Bronchial epithelial cell (primary cell): ENCODE data around the gene DHX34. TPM values are rescaled to one million over a fixed set of nuclear protein-coding genes. Genes with fewer than 3 reads are reported as not detected.

ENCODE experiments used
- DNase-seq: peaks from one replicate; pipeline ENCODE4 v3.0.0-alpha.2; 2010; ENCODE audit warnings: low read depth
- FAIRE-seq: peaks from 2 replicates; lab custom pipeline; 2011; peaks lifted over from hg19 to GRCh38; lab: Jason Lieb, UNC
- H3K27me3 ChIP-seq: 2 replicates; pipeline ENCODE4 v1.5.1; 2011; ENCODE audit warnings: low read length; ENCODE audit not compliant: control insufficient read depth, insufficient read depth
- H3K36me3 ChIP-seq: 2 replicates; pipeline ENCODE4 v1.5.1; 2011; ENCODE audit warnings: low read length; ENCODE audit not compliant: control insufficient read depth, insufficient read depth
- H3K4me3 ChIP-seq: 2 replicates; pipeline ENCODE4 v1.5.1; 2011; ENCODE audit warnings: mild to moderate bottlenecking, low read depth, low read length, control low read depth
- CTCF ChIP-seq: IDR thresholded peaks from 2 replicates; pipeline ENCODE4 v1.5.1; 2011; ENCODE audit warnings: mild to moderate bottlenecking, moderate library complexity, low read length, control low read depth, inconsistent platforms; ENCODE audit not compliant: insufficient read depth, severe bottlenecking
- total RNA-seq: library from RNA; depleted of rRNA; stranded (reverse); fragments of >200 nt; gene quantifications from 2 replicates; pipeline ENCODE4 v1.2.1, GENCODE V29; 2014

The DHX34 gene
- total RNA-seq, 1 donor from 2014 or later, result 9.5 TPM

GRCh38 chr19:47432091-47432490 is 83.0 kb downstream of the DHX34 start:
- Histone ChIP-seq H3K36me3 (no peaks in the 10 kb centered on the region), H3K4me3 (no peak overlapping the region), H3K27me3 (no peaks in the 10 kb centered on the region)
- TF ChIP-seq CTCF, result no peak
- DNase-seq, result no peak
- no peak for FAIRE-seq

Other genes starting within 250 kb of the DHX34 start
- 2.6 and 7.0 TPM in 2 replicates for gene ZC3H4, start 235.5 kb upstream of the DHX34 start, total RNA-seq
- 90.6 and 108 TPM in 2 replicates for gene SAE1, start 218.5 kb upstream of the DHX34 start, total RNA-seq
- 6.3 and 12.6 TPM in 2 replicates for gene BBC3, start 118.1 kb upstream of the DHX34 start, total RNA-seq
- 3.7 and 8.3 TPM in 2 replicates for gene CCDC9, start 92.8 kb upstream of the DHX34 start, total RNA-seq
- gene INAFM1, start 74.4 kb upstream of the DHX34 start, total RNA-seq, result 0.53 and 1.7 TPM in 2 replicates
- under 0.01 and 1.0 TPM in 2 replicates for gene C5AR1, start 39.5 kb upstream of the DHX34 start, total RNA-seq
- 0.53 and 0.64 TPM in 2 replicates for gene C5AR2, start 17.1 kb upstream of the DHX34 start, total RNA-seq
- 8.7 and 11.3 TPM in 2 replicates for gene MEIS3, start 70.2 kb downstream of the DHX34 start, total RNA-seq
- gene SLC8A2, start 122.6 kb downstream of the DHX34 start, total RNA-seq, result 0.26 TPM in 2 replicates
- gene KPTN, start 134.9 kb downstream of the DHX34 start, total RNA-seq, result 2.1 and 3.5 TPM in 2 replicates
- gene NAPA, start 165.7 kb downstream of the DHX34 start, total RNA-seq, result 33.0 and 33.2 TPM in 2 replicates
- gene ZNF541, start 223.8 kb downstream of the DHX34 start, total RNA-seq, result not detected in 2 replicates